Activated naive CD8-positive, alpha-beta T cell treated with anti-CD3 and anti-CD28 coated beads, Interleukin-2, amount 50 U/mL, for 16 hours (primary cell): ENCODE data around the gene NAPB.

Experiments used
- DNase-seq: peaks from one replicate; pipeline ENCODE4 v3.0.0-alpha.2; 2020; ENCODE audit warnings: low read depth, low spot score

The NAPB gene

GRCh38 chr20:23344336-23344735 lies 77.0 kb downstream of the NAPB start:
- no peak for DNase-seq

GRCh38 chr20:23343590-23343989 lies 77.7 kb downstream of the NAPB start:
- no peak for DNase-seq

- no peak for DNase-seq
Measured at GRCh38 chr20:23341073-23341472, 80.2 kb downstream of the NAPB start.

- DNase-seq = no peak
Measured at GRCh38 chr20:23340524-23340923, 80.8 kb downstream of the NAPB start.

GRCh38 chr20:23339986-23340385 lies 81.3 kb downstream of the NAPB start:
- DNase-seq = no peak

GRCh38 chr20:23337312-23337711 lies 84.0 kb downstream of the NAPB start:
- DNase-seq = no peak

GRCh38 chr20:23336476-23336875 lies 84.8 kb downstream of the NAPB start:
- no peak for DNase-seq

GRCh38 chr20:23335521-23335920 lies 85.8 kb downstream of the NAPB start:
- no peak for DNase-seq

- DNase-seq = no peak
Measured at GRCh38 chr20:23334111-23334510, 87.2 kb downstream of the NAPB start.

- no peak for DNase-seq
Measured at GRCh38 chr20:23332467-23332866, 88.8 kb downstream of the NAPB start.

GRCh38 chr20:23331450-23332350 lies 89.6 kb downstream of the NAPB start:
- no peak for DNase-seq

GRCh38 chr20:23327617-23328333 lies 93.5 kb downstream of the NAPB start:
- no peak for DNase-seq

GRCh38 chr20:23326774-23327173 lies 94.5 kb downstream of the NAPB start:
- no peak for DNase-seq

- DNase-seq = no peak
Measured at GRCh38 chr20:23325107-23325506, 96.2 kb downstream of the NAPB start.
